ENCODE results near the gene NDOR1.

NDOR1 gene

DNA sequence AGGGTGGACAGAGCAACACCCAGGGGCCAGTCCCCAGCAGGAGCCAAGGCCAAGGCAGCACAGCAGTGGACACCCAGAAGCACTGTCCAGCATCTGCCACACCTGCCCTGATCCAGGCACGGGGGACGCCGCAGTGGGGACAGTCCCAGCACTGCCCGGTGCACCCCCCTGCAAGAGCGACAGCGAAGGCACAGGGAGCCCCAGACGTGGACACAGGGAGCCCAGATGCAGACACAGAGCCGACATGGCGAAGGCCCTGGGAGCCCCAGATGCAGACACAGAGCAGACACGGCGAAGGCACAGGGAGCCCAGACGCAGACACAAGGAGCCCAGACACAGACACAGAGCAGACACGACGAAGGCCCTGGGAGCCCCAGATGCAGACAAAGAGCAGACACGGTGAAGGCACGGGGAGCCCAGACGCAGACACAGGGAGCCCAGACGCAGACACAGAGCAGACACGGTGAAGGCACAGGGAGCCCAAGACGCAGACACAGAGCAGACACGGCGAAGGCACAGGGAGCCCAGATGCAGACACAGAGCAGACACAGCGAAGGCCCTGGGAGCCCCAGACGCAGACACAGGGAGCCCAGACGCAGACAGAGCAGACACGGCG lies 21.4 kb upstream of the NDOR1 start:
- DNase-seq (ENCODE audit: low read depth): no peak

DNA sequence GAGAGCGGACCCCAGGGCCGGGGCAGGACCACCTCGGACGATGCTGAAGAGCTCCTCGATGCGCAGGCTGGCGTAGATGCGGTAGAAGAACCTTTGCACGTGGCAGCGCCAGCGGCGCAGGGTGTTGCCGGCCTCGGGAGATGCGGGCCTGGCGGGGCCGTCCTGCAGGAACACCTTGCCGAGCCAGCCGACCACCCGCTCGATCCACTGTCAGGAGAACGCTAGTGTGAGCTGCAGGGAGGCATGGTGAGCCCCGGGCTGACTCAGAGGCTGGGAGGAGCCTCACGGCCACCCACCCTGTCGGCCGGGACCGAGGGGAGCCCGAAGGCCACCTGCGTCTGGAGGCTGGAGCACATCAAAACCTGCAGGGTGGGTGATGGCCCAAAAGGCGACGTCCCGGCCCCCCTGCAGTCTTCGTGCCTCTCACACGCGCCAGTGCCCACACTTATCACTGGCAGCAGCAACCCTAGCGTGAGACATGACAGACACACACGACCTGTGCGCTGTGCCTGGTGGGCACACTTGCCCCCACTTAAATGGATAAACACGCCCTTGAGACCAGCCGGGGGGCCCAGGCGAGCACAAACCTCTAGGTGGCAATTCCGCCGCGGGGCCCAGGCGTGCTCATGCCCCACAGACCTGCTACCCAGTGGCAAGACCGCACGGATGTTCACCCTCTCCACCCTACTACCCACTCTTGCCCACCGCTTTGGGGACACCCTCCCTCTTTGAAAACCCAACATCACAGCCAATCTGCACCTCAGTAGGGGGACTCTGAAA lies 20.4 kb upstream of the NDOR1 start:
- DNase-seq (ENCODE audit: low read depth): no peak

- DNase-seq (ENCODE audit: low read depth): no peak
These were observed 19.6 kb upstream of the NDOR1 start for GRCh38 chr9:137185921-137186320.

GRCh38 chr9:137186385-137186784 lies 19.1 kb upstream of the NDOR1 start:
- DNase-seq (ENCODE audit: low read depth): no peak

- DNase-seq (ENCODE audit: low read depth): no peak
These were observed 18.1 kb upstream of the NDOR1 start for GRCh38 chr9:137187386-137187785.

GRCh38 chr9:137188086-137188489 lies 17.4 kb upstream of the NDOR1 start:
- DNase-seq (ENCODE audit: low read depth): no peak

GRCh38 chr9:137188490-137189296 lies 16.8 kb upstream of the NDOR1 start, which contains the start of the genes ANAPC2 and SSNA1:
ANAPC2 (minus strand) TSS chr9:137188560; CDS start chr9:137188532, 28 bp downstream.
SSNA1 (plus strand) TSS chr9:137188676; CDS start chr9:137188727, 51 bp downstream.
- peak; percentile 90 for DNase-seq (ENCODE audit: low read depth)

- DNase-seq (ENCODE audit: low read depth): no peak
These were observed 15.9 kb upstream of the NDOR1 start for GRCh38 chr9:137189297-137190295.

DNA sequence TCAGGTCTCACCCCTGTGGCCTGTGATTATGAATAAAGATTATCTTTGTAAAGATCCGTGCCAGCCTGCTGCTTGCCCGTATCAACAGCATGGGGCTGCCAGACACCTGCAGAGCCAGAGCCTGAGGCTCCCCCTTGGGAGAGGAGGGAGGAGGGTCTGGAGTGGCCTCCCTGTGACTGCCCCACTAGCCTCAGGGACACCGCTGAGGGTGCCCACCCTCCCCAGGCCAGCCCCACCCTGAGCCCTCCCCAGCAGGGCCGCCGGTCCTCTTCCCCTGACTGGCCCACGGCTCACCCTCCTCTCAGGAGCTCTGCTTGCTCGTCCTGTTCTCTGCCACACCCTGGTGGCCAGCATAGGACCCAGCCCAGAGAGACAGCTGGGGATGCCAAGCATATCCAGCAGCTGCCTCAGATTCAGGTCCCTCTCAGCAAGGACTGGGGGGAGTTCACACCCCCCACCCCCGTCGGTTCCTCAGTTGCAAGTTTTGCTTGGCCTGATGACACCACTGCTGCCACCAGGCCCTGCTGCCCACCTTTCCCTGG lies 15.1 kb upstream of the NDOR1 start:
- DNase-seq (ENCODE audit: low read depth): no peak

GRCh38 chr9:137191245-137191644 lies 14.3 kb upstream of the NDOR1 start:
- DNase-seq (ENCODE audit: low read depth): no peak

DNA sequence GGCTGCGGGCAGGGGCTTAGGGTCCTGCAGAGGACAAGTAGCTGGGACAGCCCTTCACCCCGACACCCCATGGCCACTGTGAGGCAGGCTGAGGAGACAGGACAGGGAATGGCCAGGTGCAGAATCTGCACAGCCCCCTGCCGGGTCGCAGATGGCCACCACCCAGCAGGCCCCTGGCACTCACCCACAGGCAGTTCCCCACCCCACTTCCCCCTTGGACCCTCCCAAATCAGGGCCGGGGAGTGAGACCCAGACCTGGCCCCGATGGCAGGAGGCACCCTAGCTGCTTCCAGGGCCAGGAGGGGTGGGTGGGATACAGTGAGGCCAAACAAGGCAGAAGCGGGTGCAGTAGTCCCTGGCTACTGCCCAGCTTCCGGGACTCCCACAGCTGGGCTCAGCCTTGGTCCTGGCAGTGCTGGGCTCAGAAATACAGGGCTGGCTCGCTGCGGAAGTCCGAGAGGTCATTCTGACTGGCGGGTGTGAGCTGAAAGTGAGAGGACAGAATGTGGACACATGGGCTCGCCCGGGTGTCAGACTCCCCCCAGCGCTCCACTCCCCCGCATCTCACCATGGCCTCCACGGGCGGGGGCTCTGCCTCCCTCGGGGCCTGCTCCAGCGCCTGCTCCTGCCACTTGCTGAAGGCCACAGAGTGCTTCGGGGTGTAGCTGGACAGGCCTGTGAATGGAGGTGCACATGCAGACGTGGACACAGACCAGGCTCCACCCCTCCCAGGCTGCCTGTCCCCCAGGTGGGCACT lies 13.6 kb upstream of the NDOR1 start:
- DNase-seq (ENCODE audit: low read depth): no peak

GRCh38 chr9:137192448-137192780 lies 13.1 kb upstream of the NDOR1 start:
- DNase-seq (ENCODE audit: low read depth): no peak

DNA sequence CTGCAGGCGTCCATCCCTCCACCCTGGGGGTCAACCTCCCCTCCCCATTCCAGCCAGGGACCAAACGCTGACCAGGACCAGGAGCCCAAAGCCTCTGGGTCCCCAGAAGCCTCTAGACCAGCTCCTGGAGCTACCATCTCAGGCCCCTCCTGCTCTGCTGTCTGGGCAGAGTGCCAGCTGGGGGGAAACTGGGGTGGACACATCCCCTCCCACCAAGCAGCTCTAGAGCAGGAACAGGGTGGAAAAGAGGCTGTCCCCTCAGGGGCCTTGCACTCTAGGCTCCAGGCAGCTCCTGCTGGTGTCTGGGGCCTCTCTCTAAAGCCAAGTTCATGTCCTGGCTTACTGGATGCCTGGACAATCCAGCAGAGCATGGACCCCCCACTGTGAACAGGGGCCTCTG lies 12.6 kb upstream of the NDOR1 start:
- no peak for DNase-seq (ENCODE audit: low read depth)

GRCh38 chr9:137193771-137194170 lies 11.7 kb upstream of the NDOR1 start:
- no peak for DNase-seq (ENCODE audit: low read depth)

GRCh38 chr9:137194388-137194787 lies 11.1 kb upstream of the NDOR1 start:
- DNase-seq (ENCODE audit: low read depth): no peak

GRCh38 chr9:137194909-137195308 lies 10.6 kb upstream of the NDOR1 start:
- no peak for DNase-seq (ENCODE audit: low read depth)

- no peak for DNase-seq (ENCODE audit: low read depth)
These were observed 9.8 kb upstream of the NDOR1 start for GRCh38 chr9:137195525-137196220.

- DNase-seq (ENCODE audit: low read depth): no peak
These were observed 7.2 kb upstream of the NDOR1 start for GRCh38 chr9:137198051-137198901.

- no peak for DNase-seq (ENCODE audit: low read depth)
These were observed 6.6 kb upstream of the NDOR1 start for GRCh38 chr9:137198902-137199283.

Data from stimulated activated CD8-positive, alpha-beta memory T cell treated with anti-CD3 and anti-CD28 coated beads, Interleukin-4, amount 100 ng/mL, for 24 hours (primary cell).